MM.1S (cell line): ENCODE measurements around the gene FAAH.

ENCODE experiments used
- CTCF ChIP-seq: fragments of 300-600 bp; sonication (generic); IDR thresholded peaks from 2 replicates; pipeline ENCODE4 v1.5.1; 2016; ENCODE audit warnings: antibody characterized with exemption, low read length, mixed read lengths
- EZH2 ChIP-seq: fragments of 300-600 bp; sonication (generic); optimal IDR thresholded peaks from 2 replicates; pipeline ENCODE3; 2017; ENCODE audit warnings: low read depth, mild to moderate bottlenecking, antibody characterized with exemption, low read length, mixed read lengths

- TF ChIP-seq CTCF (no peak), EZH2 (no peak)
Measured at GRCh38 chr1:46394872-46395465, 852 bp downstream of the FAAH start.
